Amygdala (tissue), 56 donors: ENCODE data around the gene ATP2C2.
"Not testable (repeated sequence)": the region's sequence is repeated elsewhere in the genome, so short reads cannot be mapped to it uniquely, and the experiment has no call there.

ENCODE experiments used
- DNase-seq, 56 donors: peaks; one replicate each; lab custom pipeline; 2025; lab: John Stamatoyannopoulos, UW

ATP2C2 gene, protein sequence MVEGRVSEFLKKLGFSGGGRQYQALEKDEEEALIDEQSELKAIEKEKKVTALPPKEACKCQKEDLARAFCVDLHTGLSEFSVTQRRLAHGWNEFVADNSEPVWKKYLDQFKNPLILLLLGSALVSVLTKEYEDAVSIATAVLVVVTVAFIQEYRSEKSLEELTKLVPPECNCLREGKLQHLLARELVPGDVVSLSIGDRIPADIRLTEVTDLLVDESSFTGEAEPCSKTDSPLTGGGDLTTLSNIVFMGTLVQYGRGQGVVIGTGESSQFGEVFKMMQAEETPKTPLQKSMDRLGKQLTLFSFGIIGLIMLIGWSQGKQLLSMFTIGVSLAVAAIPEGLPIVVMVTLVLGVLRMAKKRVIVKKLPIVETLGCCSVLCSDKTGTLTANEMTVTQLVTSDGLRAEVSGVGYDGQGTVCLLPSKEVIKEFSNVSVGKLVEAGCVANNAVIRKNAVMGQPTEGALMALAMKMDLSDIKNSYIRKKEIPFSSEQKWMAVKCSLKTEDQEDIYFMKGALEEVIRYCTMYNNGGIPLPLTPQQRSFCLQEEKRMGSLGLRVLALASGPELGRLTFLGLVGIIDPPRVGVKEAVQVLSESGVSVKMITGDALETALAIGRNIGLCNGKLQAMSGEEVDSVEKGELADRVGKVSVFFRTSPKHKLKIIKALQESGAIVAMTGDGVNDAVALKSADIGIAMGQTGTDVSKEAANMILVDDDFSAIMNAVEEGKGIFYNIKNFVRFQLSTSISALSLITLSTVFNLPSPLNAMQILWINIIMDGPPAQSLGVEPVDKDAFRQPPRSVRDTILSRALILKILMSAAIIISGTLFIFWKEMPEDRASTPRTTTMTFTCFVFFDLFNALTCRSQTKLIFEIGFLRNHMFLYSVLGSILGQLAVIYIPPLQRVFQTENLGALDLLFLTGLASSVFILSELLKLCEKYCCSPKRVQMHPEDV

DNA sequence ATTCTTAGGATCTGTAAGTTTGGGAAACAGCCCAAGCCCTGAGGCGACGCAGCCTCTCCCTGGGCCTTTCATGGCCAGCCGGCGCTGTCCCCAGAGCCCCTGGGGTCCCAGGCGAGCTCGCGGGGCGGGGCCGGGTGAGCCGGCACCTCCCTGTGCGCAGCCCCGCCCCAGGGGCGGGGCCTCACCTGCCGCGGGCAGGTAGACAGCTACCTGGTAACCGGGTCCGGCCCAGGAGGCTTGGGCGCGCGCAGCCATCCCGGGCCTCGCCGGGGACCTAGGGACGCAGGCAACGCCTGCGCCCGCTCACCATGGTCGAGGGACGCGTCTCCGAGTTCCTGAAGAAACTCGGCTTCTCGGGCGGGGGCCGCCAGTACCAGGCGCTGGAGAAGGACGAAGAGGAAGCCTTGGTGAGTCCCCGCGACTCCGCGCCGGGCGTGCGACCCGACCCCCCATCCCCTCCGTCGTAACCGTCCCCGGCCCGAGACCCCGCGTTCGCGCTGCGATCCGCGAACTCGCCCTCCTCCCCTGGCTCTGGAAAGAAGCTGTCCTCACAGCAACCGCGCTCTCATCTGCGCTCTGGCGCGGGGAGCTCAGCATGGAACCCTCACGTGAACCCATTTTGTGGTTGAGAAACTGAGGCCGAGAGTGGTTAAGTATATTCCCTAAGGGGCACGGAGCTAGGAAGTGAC is at the start of gene ATP2C2:
ATP2C2 (plus strand) TSS at position 231 of the 689 bp plus-strand sequence; CDS start at position 309, 78 bp downstream.
- DNase-seq = no peak

DNA sequence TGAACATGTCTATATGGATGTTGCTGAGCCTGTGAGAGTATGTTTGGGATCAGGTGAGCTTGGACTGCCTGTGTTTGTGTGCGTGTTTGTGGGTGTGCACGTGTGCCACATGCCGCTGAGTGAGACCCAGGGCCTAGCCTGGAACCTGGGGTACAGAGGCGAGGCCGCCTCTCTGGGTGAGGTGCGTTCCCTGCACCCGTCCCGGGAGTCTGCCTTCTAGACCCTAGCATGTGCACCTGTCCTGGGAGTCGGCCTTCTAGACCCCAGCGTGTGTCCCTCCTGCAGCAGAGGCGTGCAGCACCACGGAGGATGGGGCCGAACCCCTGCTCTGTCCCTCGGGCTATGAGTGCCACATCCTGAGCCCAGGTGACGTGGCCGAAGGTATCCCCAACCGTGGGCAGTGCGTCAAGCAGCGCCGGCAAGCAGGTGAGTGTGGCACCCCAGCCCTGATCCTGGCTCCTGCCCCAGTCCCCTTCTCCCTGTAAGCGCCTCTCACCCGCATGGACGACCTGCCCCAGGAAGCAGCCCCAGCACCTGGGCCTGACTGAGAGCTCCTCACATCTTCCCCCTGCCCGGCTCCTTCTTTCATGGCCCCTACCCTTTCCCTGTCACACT is 49.1 kb upstream of the ATP2C2 start:
- DNase-seq = no peak

DNA sequence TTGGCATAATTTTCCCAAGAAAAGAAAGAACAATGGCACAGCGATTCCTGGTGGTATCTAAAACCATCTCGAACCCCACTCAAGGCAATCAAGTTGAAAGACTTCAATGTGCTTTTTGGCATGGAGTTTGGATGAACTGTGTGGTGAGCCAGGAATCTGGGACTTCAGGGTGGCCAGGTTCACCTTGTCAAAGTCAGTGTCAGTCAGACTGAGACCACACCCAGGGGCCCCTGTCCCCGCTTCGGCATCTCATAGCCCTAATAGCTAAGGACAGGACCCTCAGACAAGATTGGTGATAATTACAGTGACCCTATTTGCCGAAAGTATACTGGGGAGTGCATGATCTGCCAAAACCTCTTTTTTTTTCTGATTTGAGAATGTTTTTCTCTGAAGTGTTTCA is 47.8 kb upstream of the ATP2C2 start:
- no peak for DNase-seq

DNA sequence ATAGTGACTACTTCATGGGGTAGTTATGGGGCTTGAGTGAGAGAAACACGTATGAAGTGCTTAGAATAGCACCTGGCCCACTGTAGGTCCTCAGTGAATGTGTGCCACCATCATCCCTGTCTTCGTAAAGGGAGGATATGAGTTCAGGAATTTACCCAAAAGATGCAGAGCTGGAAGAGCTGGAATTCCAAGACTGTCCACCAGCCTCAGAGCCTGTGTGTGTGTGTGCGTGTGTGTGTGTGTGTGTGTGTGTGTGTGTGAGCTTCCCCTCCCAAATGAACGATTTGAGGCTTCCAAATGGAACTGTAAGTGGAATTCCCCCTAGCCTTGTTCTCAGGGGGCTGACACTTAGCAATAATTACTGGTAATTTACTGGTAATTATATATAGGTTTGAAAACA is 46.4 kb upstream of the ATP2C2 start:
- no peak for DNase-seq

DNA sequence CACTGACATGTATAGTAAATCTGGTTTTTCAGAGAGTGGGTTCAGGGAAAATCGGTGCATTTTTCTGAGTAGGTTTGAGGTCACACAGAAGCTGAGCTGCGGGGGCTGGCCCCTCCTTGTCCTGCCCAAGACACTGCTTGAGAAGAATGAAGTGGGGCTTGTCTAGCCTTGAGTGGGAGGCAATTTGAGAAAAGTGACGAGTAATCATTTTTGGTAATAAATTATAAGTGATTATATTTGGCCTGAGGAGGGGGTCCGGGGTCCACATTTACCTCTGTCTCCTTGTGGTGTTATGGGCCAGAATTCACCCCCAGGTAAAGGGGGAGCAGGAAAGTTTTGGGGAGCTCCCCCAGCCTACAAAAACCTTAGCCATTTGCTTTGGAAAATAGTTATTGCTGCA is 45.6 kb upstream of the ATP2C2 start:
- DNase-seq = no peak

DNA sequence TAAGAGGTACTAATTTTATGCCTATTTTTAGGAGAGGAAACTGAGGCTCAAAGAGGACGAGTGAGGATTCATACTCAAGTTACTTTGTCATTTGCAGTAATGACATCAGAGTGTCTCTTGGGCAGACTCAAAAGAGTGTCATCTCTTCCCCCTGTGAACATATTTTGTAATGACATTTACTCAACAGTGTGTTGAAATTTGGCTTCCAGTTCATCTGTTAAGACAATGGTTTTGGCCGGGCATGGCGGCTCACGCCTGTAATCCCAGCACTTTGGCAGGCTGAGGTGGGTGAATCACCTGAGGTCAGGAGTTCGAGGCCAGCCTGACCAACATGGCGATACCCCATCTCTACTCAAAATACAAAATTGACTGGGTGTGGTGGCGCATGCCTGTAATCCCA is 44.7 kb upstream of the ATP2C2 start:
- DNase-seq = no peak

DNA sequence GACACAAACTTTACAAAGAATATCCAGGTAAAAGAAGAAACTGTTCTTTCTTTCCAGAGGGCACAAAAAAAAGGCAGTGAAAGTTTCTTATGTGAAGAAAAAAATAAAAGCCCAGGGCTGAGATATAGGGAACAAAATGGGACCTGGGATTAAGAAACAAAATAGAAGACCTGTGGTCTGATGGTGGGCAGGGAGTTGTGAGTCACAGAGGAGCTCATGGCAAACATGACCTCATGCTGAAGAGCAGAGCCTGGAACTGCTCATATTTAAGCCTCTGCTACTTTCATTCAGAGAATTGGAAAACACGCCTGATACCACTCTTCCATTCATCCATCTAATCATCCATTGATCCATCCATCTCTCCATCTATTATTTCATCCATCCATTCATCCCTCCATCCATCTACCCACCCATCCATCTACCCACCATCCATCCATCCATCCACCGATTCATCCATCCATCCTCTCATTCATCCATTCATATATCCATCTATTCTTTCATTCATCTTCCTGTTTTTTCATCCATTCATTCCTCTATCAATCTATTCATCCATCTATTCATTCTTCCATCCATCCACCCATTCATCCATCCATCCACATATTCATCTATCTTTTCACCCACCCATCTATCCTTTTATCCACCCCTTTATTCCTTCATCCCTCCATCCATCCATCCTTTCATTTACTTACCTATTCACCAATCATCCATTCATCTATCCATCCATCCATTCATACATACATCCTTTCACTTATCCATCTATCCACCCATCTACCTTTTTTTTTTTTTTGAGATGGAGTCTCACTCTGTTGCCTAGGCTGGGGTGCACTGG is 43.7 kb upstream of the ATP2C2 start:
- DNase-seq = no peak

DNA sequence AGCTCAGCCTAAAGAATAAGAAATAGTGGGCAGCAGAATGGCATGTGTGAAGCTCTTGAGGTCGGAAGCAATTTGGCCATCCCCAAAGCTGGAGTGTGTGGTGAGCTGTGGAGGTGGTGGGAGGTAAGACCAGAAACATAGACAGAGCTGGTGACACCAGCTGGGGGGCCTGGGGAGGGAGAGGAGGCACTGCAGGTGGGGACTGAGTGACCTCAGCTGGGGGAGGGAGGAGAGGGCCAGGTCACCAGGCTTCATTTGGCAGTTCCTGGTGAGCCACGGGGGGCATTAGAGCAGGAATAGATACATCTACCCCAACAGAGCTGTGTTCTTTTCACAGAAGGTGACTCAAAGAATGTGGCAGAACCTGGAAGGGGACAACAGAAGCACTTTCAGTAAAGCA is 41.8 kb upstream of the ATP2C2 start:
- DNase-seq = no peak

DNA sequence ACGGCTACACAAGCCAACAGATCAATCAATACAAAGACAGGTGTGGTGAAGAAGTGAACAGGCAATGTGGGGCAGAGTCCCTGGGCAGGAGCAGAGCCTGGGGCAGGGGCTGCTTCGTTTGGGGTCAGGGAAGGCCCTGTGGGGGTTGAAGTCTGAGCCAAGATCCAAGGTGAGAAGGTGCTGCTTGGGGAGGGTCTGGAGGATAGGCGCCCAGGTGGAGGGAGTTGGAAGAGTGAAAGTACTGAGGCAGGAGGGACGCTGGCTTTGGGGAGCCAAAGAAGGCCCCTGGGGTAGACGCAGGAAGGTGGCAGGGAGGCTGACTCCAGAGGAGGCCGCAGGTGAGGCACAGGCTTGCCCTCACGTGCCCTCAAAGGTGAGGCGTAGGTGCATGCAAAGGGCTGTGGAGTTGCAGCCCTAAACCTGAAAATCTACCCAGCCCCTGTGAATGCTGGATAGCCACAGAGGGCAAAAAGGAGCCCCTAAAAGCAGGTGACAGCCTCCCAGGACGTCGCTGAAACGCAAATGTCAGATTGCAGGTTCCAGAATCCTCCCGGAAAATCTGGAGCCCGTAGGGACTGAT is 40.3 kb upstream of the ATP2C2 start:
- DNase-seq = no peak

DNA sequence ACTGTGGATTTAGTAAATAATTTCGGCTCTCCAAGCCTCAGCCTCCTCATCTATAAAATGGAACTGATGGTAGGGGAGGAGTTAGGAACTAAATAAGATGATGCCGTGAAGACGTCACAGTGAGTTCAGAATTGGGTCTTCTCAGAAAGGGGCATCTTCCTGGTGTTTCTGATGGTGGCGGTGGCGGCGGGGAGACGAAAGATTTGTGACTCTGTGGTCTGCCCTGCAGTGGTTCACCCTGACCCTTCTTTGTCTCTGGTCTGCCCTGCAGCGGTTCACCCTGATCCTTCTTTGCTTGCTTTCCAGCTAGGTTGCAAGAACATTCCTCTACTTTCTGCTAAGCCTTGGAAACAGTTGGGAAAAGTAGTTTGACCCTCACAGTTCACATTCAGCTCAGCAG is 39.3 kb upstream of the ATP2C2 start:
- DNase-seq = no peak

DNA sequence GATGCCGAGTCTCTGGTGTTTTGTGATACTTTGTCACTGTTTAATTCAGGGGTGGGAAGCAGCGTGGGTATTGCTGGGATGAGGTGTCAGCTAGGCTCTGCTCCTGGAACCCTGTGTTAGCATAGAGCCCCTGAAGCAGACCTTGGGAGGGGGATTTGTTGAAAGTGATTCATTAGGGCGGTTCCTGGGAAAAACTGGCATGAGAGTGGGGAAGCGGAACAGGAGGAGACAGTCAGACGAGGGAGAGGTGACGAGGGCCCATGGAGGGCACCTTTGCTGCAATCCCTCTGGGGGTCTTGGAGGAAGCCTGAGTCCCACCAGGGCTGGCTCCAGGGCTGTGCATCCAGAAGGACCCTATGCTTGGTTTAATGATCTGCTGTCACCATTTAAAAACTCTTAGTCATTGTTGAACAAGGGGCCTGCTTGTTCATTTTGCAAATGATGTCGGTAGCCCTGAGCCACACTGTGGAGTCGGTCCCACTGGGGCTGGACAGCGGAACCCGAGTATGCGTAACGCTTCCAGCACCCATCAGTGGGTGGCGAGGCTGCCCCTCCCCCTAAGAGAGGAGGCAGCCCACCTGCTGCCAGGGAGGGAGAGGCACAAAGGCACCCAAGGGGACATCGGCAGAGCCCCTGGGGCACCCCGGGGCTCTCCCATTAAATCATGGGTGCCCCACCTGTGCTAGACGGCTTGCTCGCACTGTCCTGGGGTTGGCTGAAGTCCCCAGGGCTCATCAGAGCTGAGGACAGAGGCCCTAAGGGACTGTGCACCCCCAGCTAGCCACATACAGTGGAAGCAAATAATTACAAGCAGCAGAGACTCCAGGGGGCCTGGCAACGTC is 38.3 kb upstream of the ATP2C2 start:
- no peak for DNase-seq

DNA sequence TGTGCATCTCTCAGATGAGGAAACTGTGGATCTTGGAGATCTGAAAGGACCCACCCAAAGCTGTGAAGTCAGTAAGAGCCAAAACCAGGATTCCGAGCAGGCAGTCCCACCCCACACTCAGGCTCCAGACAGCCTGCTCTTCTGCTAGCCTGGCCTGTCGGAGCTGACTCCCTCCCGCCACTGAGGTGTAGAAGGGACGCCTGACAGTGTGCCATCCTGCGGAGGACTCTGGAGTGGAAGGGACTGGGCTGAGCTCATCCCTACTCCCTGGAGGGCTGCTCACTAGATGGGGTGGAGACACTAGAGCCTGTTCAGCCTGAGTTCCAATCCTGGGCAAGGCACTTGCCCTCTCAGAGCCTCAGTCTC is 37.7 kb upstream of the ATP2C2 start:
- DNase-seq = no peak

DNA sequence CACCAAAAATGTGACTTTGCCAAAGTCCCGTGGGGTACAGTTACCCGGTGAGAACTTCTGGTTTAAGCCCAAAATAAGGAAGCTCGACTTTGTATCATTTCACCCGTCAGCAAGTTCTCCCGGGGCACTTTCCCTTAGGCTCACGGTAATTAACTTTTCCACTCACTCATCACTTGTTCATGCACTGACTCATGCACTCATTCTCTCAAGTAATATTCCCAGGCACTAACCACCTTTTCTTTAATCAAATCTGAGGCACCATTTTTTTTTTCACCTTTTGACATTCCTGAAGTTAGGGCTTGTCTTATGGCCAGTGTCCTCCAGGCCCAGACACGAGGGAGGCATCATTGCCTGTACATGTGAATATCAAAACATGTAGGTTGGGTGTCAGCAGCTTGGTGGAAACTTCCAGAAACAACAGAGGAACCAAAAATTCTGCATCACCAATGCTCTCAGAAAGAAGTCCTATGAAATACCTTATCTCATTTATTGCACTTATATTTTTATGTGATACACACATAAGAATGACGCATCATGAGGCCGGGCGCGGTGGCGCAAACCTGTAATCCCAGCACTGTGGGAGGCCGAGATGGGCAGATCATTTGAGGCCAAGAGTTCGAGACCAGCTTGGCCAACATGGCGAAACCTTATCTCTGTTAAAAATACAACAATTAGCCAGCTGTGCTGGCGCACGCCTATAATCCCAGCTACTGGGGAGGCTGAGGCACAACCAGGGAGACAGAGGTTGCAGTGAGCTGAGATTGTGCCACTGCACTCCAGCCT is 36.1 kb upstream of the ATP2C2 start:
- DNase-seq = no peak

DNA sequence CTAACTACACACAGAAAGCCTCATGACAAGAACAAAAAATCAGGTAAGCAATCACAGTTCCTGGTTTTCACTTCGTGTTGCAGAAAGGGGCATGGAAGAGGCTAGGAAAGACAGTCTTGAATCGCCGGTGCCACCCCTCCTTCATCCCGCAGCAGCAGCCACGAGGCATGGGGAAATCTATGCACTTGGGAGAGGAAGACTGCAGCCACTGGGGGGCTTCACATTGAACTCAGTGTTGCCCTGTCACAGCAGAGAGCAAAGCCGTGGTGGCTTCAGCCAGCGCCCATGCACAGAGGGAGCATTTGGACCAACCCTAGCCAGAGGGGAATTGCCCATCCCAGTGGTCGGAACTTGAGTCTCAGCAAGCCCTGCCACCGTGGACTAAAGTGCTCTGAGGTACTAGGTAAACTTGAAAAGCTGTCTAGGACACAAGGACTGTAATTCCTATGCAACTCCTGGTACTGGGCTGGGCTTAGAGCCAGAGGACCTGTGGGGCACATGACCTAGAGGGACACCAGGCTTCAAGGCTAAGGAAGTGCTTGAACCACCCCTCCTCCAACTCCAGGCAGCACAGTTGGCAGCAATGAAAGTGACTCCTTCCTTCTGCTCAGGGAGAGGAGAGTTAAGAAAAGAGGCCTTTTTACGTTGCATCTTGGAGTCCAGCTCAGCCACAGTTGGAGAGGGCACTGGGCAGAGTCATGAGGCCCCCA is 35.2 kb upstream of the ATP2C2 start:
- DNase-seq = peak in 4 of 56 donors; percentile 14 to 37 (median 28)

DNA sequence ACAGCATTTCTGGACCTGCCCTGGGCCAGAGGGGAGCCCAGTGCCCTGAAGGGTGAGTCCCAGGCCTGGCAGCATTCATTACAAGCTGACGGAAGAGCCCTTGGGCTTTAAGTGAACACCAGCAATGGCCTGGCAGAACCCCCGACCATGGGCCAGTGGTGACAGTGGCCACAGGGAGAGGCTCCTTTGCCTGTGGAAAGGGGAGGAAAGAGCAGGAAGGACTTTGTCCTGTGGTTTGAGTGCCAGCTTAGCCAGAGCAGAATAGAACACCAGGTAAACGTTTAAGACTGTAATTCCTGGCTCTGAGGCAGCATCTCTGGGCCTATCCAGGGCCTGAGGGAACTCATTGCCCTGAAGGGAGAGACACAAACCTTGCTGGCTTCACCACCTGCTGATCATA is 34.3 kb upstream of the ATP2C2 start:
- no peak for DNase-seq

DNA sequence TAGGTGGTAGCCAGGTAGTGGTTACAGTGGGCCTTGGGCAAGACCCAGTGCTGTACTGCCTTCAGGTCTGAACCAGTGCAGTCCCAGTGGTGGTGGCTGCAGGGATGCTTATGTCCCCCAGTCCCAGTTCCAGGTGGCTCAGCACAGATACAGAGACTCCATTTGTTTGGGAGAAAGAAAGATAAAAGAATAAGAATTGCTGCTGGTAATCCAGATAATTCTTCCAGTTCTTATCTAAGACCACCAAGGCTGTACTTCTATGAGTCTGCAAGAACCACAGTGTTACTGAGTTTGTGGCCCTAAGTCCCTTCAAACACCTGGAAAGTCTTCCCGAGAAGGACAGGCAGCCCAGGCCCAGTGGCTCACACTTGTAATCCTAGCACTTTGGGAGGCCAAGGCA is 33.9 kb upstream of the ATP2C2 start:
- no peak for DNase-seq

DNA sequence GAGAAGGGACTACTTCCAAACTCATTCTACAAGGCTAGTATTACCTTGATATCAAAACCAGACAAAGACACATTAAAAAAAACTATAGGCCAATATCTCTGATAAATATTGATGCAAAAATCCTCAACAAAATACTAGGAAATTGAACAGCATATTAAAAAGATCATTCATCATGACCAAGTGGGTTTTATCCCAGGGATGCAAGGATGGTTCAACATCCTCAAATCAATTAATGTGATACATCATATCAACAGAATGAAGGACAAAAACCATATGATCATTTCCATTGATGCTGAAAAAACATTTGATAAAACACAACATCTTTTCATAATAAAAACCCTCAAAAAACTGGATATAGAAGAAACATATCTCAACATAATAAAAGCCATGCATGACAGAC is 31.1 kb upstream of the ATP2C2 start:
- not testable (repeated sequence) for DNase-seq
